ENCODE results near the gene CADPS2.

CADPS2 gene

DNA sequence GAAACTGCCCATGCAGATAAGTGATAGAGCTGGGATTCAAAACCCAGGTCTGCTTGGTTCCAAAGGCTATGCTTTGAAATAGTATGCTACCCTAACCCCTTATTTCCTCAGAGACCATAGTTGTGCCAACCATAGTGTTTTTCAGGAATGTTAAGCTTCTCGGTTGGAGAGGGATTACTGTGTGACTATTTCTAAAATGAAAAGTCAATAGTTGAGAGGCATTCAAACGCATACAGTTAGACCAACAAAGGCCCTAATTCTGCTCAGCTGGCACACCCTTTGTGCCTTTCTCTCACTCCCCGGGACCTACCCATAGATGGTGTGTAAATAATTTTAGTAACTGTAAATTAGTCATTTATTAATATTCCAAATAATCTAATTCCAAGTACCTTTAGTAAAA lies 118.9 kb downstream of the CADPS2 start:
- H3K27ac ChIP-seq (replicated peaks), result no peak overlapping the region
- DNase-seq (ENCODE audit: low read depth in 1 of 2, low spot score in 1 of 2), result no peak
- no peak overlapping the region for H3K4me3 ChIP-seq (replicated peaks; ENCODE audit: insufficient read depth, low read length)
- no peak for TF ChIP-seq GABPA (IDR thresholded peaks at IDR 0.05; ENCODE audit: low read depth)
- no peak for TF ChIP-seq REST (IDR thresholded peaks at IDR 0.05; ENCODE audit: insufficient replicate concordance, low read depth)
- TF ChIP-seq, protein P1, sequence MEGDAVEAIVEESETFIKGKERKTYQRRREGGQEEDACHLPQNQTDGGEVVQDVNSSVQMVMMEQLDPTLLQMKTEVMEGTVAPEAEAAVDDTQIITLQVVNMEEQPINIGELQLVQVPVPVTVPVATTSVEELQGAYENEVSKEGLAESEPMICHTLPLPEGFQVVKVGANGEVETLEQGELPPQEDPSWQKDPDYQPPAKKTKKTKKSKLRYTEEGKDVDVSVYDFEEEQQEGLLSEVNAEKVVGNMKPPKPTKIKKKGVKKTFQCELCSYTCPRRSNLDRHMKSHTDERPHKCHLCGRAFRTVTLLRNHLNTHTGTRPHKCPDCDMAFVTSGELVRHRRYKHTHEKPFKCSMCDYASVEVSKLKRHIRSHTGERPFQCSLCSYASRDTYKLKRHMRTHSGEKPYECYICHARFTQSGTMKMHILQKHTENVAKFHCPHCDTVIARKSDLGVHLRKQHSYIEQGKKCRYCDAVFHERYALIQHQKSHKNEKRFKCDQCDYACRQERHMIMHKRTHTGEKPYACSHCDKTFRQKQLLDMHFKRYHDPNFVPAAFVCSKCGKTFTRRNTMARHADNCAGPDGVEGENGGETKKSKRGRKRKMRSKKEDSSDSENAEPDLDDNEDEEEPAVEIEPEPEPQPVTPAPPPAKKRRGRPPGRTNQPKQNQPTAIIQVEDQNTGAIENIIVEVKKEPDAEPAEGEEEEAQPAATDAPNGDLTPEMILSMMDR (IDR thresholded peaks at IDR 0.05; ENCODE audit: insufficient read depth, low read length), result no peak
- no peak for TF ChIP-seq POLR2AphosphoS5 (IDR thresholded peaks at IDR 0.05; ENCODE audit: low read depth)
- TF ChIP-seq SPI1 (IDR thresholded peaks at IDR 0.05; ENCODE audit: borderline replicate concordance, low read depth), result no peak
- H3K27me3 ChIP-seq (ENCODE audit: insufficient read depth, poor library complexity, severe bottlenecking), result no peaks in the 10 kb centered on the region

DNA sequence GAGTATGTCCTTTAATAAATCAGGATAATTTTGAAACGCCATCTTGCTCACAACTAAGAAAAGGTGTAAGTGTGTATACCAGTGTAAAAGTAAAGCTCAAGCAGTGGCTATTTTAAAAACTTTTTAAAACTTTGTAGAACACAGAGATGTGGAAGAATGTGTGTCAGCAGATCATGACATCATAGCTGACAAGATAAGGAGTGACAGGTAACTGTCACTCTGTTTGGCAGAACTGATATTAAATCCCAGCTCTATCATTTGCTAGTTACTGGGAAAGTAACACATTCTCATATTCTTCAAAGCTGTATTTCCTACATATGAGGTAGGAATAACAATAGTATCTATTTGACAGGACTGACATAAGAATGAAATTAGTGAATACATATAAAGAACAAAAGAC lies 119.7 kb downstream of the CADPS2 start:
- no peak for DNase-seq (ENCODE audit: low read depth in 1 of 2, low spot score in 1 of 2)
- H3K4me3 ChIP-seq (replicated peaks; ENCODE audit: insufficient read depth, low read length), result no peak overlapping the region
- H3K27ac ChIP-seq (replicated peaks), result no peak overlapping the region
- no peak for TF ChIP-seq POLR2AphosphoS5 (IDR thresholded peaks at IDR 0.05; ENCODE audit: low read depth)
- no peak for TF ChIP-seq REST (IDR thresholded peaks at IDR 0.05; ENCODE audit: insufficient replicate concordance, low read depth)
- TF ChIP-seq, protein P1 (IDR thresholded peaks at IDR 0.05; ENCODE audit: insufficient read depth, low read length), result no peak
- H3K27me3 ChIP-seq (ENCODE audit: insufficient read depth, poor library complexity, severe bottlenecking), result no peaks in the 10 kb centered on the region

DNA sequence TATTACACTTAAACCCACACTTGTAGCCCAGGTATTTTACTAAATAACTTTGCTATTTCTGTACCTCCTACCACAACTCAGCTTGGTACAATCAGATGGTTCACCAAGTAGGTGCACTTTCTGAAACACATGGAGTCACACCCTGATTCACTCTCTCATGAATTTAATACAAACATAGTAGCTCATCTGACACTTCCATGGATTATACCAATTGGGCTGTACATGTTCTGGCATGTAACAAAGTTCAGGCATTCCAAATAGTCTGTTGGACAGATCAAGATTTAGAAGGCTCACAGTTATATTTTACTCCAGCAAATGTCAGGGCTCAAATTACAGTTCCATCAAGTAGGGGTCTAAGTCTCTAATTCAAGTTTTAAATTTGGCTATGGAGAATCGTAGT lies 121.4 kb downstream of the CADPS2 start:
- DNase-seq (ENCODE audit: low read depth in 1 of 2, low spot score in 1 of 2), result no peak
- Histone ChIP-seq H3K27ac (replicated peaks) (no peak overlapping the region), H3K27me3 (ENCODE audit: insufficient read depth, poor library complexity, severe bottlenecking) (no peaks in the 10 kb centered on the region), H3K4me3 (replicated peaks; ENCODE audit: insufficient read depth, low read length) (no peak overlapping the region)
- TF ChIP-seq POLR2AphosphoS5 (IDR thresholded peaks at IDR 0.05; ENCODE audit: low read depth) (no peak), GABPA (IDR thresholded peaks at IDR 0.05; ENCODE audit: low read depth) (no peak), SPI1 (IDR thresholded peaks at IDR 0.05; ENCODE audit: borderline replicate concordance, low read depth) (no peak)
- TF ChIP-seq, protein P1 (IDR thresholded peaks at IDR 0.05; ENCODE audit: insufficient read depth, low read length), result no peak

- Histone ChIP-seq H3K27ac (replicated peaks) (no peak overlapping the region), H3K4me3 (replicated peaks; ENCODE audit: insufficient read depth, low read length) (no peak overlapping the region), H3K27me3 (ENCODE audit: insufficient read depth, poor library complexity, severe bottlenecking) (no peaks in the 10 kb centered on the region)
- no peak for DNase-seq (ENCODE audit: low read depth in 1 of 2, low spot score in 1 of 2)
- TF ChIP-seq, protein P1 (IDR thresholded peaks at IDR 0.05; ENCODE audit: insufficient read depth, low read length), result no peak
- TF ChIP-seq REST (IDR thresholded peaks at IDR 0.05; ENCODE audit: insufficient replicate concordance, low read depth) (no peak), POLR2AphosphoS5 (IDR thresholded peaks at IDR 0.05; ENCODE audit: low read depth) (no peak), GABPA (IDR thresholded peaks at IDR 0.05; ENCODE audit: low read depth) (no peak), SPI1 (IDR thresholded peaks at IDR 0.05; ENCODE audit: borderline replicate concordance, low read depth) (no peak)
Measured at GRCh38 chr7:122764020-122764419, 122.2 kb downstream of the CADPS2 start.

All from HL-60 (cell line).